Measurements from ENCODE around the gene SPTB.

GRCh38 chr14:64789696-64790095 lies 90.0 kb downstream of the SPTB start:
- TF ChIP-seq BCL11A (IDR thresholded peaks at IDR 0.05; ENCODE audit: low read depth, low read length): no peak
- no peak for TF ChIP-seq CREB1 (IDR thresholded peaks at IDR 0.05; ENCODE audit: low read depth)
- TF ChIP-seq CHD2 (IDR thresholded peaks at IDR 0.05; ENCODE audit: borderline replicate concordance, low read depth, low read length): no peak
- TF ChIP-seq, protein P1, sequence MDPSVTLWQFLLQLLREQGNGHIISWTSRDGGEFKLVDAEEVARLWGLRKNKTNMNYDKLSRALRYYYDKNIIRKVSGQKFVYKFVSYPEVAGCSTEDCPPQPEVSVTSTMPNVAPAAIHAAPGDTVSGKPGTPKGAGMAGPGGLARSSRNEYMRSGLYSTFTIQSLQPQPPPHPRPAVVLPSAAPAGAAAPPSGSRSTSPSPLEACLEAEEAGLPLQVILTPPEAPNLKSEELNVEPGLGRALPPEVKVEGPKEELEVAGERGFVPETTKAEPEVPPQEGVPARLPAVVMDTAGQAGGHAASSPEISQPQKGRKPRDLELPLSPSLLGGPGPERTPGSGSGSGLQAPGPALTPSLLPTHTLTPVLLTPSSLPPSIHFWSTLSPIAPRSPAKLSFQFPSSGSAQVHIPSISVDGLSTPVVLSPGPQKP (IDR thresholded peaks at IDR 0.05; ENCODE audit: low read depth, low read length): no peak
- TF ChIP-seq, protein P2, sequence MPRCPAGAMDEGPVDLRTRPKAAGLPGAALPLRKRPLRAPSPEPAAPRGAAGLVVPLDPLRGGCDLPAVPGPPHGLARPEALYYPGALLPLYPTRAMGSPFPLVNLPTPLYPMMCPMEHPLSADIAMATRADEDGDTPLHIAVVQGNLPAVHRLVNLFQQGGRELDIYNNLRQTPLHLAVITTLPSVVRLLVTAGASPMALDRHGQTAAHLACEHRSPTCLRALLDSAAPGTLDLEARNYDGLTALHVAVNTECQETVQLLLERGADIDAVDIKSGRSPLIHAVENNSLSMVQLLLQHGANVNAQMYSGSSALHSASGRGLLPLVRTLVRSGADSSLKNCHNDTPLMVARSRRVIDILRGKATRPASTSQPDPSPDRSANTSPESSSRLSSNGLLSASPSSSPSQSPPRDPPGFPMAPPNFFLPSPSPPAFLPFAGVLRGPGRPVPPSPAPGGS (IDR thresholded peaks at IDR 0.05; ENCODE audit: borderline replicate concordance, insufficient read depth, low read depth, low read length, poor library complexity, severe bottlenecking): no peak
- TF ChIP-seq CTCF (IDR thresholded peaks at IDR 0.05 in 2 of 3, conservative IDR thresholded peaks at IDR 0.05 in 1 of 3; ENCODE audit: control insufficient read depth in 2 of 3, extremely low read depth in 1 of 3, insufficient read depth in 1 of 3, low read depth in 3 of 3, low read length in 3 of 3): no peak
- TF ChIP-seq STAT1 (conservative IDR thresholded peaks at IDR 0.05): no peak
- TF ChIP-seq SRF (IDR thresholded peaks at IDR 0.05; ENCODE audit: low read depth in 2 of 2, low read length in 2 of 2): no peak
- no peak for TF ChIP-seq SIN3A (IDR thresholded peaks at IDR 0.05; ENCODE audit: low read depth, low read length)
- TF ChIP-seq POLR2AphosphoS5 (IDR thresholded peaks at IDR 0.05; ENCODE audit: low read length): no peak
- no peak for TF ChIP-seq BCLAF1 (IDR thresholded peaks at IDR 0.05)
- TF ChIP-seq EP300 (IDR thresholded peaks at IDR 0.05; ENCODE audit: borderline replicate concordance in 1 of 2, control insufficient read depth in 1 of 2, low read depth in 2 of 2, low read length in 2 of 2): no peak
- no peak for TF ChIP-seq TAF1 (IDR thresholded peaks at IDR 0.05; ENCODE audit: borderline replicate concordance, low read depth, low read length)
